NCI-H1092 (cell line): ENCODE measurements around the gene OSBPL2.

ENCODE experiments used
- DNase-seq: peaks from one replicate; lab custom pipeline; 2025; lab: John Stamatoyannopoulos, UW

OSBPL2 gene

GRCh38 chr20:62285151-62285550 is 46.8 kb downstream of the OSBPL2 start:
- DNase-seq: no peak

- DNase-seq: no peak
Measured at GRCh38 chr20:62285722-62286121, 47.4 kb downstream of the OSBPL2 start.

- DNase-seq: no peak
Measured at GRCh38 chr20:62286493-62287064, 48.3 kb downstream of the OSBPL2 start.

GRCh38 chr20:62287129-62287528 is 48.8 kb downstream of the OSBPL2 start:
- DNase-seq: no peak

- DNase-seq: no peak
Measured at GRCh38 chr20:62287759-62288534, 49.6 kb downstream of the OSBPL2 start.

- DNase-seq: no peak
Measured at GRCh38 chr20:62288535-62289105, 50.3 kb downstream of the OSBPL2 start.

- DNase-seq: no peak
Measured at GRCh38 chr20:62289131-62289530, 50.8 kb downstream of the OSBPL2 start.

GRCh38 chr20:62289898-62290297 is 51.6 kb downstream of the OSBPL2 start:
- no peak for DNase-seq

GRCh38 chr20:62291251-62292066 is 53.1 kb downstream of the OSBPL2 start:
- no peak for DNase-seq

- no peak for DNase-seq
Measured at GRCh38 chr20:62292108-62292507, 53.8 kb downstream of the OSBPL2 start.

GRCh38 chr20:62293111-62293784 is 54.9 kb downstream of the OSBPL2 start:
- no peak for DNase-seq

- DNase-seq: no peak
Measured at GRCh38 chr20:62293946-62294345, 55.6 kb downstream of the OSBPL2 start.

- no peak for DNase-seq
Measured at GRCh38 chr20:62294516-62294915, 56.2 kb downstream of the OSBPL2 start.

- DNase-seq: no peak
Measured at GRCh38 chr20:62296724-62297448, 58.6 kb downstream of the OSBPL2 start.

- no peak for DNase-seq
Measured at GRCh38 chr20:62297449-62298227, 59.3 kb downstream of the OSBPL2 start.

GRCh38 chr20:62298577-62299249 is 60.4 kb downstream of the OSBPL2 start:
- DNase-seq: no peak

- no peak for DNase-seq
Measured at GRCh38 chr20:62299666-62300236, 61.4 kb downstream of the OSBPL2 start.

GRCh38 chr20:62300319-62300718 is 62.0 kb downstream of the OSBPL2 start:
- no peak for DNase-seq

- DNase-seq: no peak
Measured at GRCh38 chr20:62301111-62301668, 62.9 kb downstream of the OSBPL2 start.
